Right atrium auricular region (tissue), 2 donors: ENCODE results near the gene SEC14L6. TPM values are rescaled to one million over a fixed set of nuclear protein-coding genes. Genes with fewer than 3 reads are reported as not detected.

Experiments
- DNase-seq: peaks from one replicate; pipeline ENCODE4 v3.0.0-alpha.2; 2019; ENCODE audit warnings: low spot score
- H3K27ac ChIP-seq, 2 donors: fragments of 200-600 bp; sonication (generic); 1 replicate in 1 of 2; 2 replicates in 1 of 2; pipeline ENCODE4 v1.5.1; 2016 to 2019
- H3K27me3 ChIP-seq, 2 donors: fragments of 200-600 bp; sonication (generic); one replicate each; pipeline versions ENCODE4 v1.5.1 to v1.6.0; 2017 to 2019
- H3K36me3 ChIP-seq: fragments of 200-600 bp; sonication (generic); one replicate; pipeline ENCODE4 v1.5.1; 2016
- H3K4me1 ChIP-seq, 2 donors: fragments of 200-600 bp; sonication (generic); one replicate each; pipeline versions ENCODE4 v1.5.1 to v1.6.0; 2017 to 2019
- H3K4me3 ChIP-seq, 2 donors: fragments of 200-600 bp; sonication (generic); 1 replicate in 1 of 2; 2 replicates in 1 of 2; pipeline ENCODE4 v1.5.1; 2017 to 2019; ENCODE audit warnings: mild to moderate bottlenecking in 1 of 2, moderate library complexity in 1 of 2
- H3K9me3 ChIP-seq, 2 donors: fragments of 200-600 bp; sonication (generic); one replicate each; pipeline ENCODE4 v1.5.1; 2019
- total RNA-seq, 2 donors: library from RNA; depleted of rRNA; stranded (reverse); fragments of >200 nt; gene quantifications; one replicate each; pipeline ENCODE4 v1.1.0, GENCODE V29; 2016
- TF ChIP-seq, protein P1 (sequence below), 2 donors: fragments of 200-600 bp; sonication (generic); IDR thresholded peaks; one replicate each; pipeline ENCODE4 v1.5.1; 2019; ENCODE audit warnings: antibody characterized with exemption in 2 of 2

Gene SEC14L6
- total RNA-seq, 2 donors from 2014 or later: 0.11 to 1.1 TPM

DNA sequence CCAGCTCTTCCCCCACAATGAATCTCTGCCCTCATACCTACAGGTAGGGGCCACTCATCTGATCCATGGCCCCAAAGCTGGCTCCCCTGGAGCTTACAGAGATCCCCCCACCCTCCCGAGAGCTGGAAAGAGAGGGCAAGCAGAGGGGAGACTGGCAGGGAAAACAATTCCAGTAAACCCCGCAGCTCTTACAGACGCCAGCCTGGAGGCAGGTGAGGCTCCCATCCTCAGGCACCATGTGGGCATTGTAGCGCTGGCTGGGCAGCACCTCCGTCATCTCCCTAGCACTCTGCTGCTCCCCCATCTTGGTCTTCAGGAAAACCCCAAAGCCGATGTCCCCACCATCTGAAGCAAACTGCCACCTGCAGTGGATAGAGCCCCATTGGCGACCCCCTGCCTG is 55.2 kb downstream of the SEC14L6 start:
- Histone ChIP-seq H3K27me3 (no peaks in the 10 kb centered on the region), H3K36me3 (no peaks in the 10 kb centered on the region), H3K4me3 (no peak overlapping the region), H3K9me3 (no peaks in the 10 kb centered on the region), H3K27ac (no peak overlapping the region), H3K4me1 (no peaks in the 10 kb centered on the region)
- TF ChIP-seq, protein P1, sequence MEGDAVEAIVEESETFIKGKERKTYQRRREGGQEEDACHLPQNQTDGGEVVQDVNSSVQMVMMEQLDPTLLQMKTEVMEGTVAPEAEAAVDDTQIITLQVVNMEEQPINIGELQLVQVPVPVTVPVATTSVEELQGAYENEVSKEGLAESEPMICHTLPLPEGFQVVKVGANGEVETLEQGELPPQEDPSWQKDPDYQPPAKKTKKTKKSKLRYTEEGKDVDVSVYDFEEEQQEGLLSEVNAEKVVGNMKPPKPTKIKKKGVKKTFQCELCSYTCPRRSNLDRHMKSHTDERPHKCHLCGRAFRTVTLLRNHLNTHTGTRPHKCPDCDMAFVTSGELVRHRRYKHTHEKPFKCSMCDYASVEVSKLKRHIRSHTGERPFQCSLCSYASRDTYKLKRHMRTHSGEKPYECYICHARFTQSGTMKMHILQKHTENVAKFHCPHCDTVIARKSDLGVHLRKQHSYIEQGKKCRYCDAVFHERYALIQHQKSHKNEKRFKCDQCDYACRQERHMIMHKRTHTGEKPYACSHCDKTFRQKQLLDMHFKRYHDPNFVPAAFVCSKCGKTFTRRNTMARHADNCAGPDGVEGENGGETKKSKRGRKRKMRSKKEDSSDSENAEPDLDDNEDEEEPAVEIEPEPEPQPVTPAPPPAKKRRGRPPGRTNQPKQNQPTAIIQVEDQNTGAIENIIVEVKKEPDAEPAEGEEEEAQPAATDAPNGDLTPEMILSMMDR (IDR thresholded peaks at IDR 0.05): no peak
- no peak for DNase-seq

DNA sequence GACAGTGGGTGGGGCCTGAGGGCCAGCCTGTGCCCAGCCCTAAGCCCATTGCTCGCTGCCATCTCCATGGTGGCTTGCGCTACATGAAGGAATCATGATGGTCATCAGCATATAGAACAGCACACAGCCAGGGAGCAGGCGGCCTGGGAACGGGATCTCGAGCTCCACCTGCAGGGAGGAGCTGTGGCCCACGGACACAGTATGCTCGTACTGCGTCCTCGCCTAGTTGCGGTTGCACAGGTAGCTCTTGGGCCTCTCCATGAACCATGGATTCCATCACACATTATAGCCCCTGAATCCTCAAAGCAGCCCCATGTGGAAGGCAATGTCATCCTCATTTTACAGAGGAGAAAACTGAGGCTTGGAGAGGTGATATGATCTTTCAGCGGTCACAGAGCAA is 56.1 kb downstream of the SEC14L6 start:
- no peak overlapping the region for H3K27ac ChIP-seq
- no peaks in the 10 kb centered on the region for H3K36me3 ChIP-seq
- no peak overlapping the region for H3K4me3 ChIP-seq
- DNase-seq: no peak
- no peaks in the 10 kb centered on the region for H3K4me1 ChIP-seq
- TF ChIP-seq, protein P1 (IDR thresholded peaks at IDR 0.05): no peak
- H3K9me3 ChIP-seq: no peaks in the 10 kb centered on the region
- no peaks in the 10 kb centered on the region for H3K27me3 ChIP-seq

DNA sequence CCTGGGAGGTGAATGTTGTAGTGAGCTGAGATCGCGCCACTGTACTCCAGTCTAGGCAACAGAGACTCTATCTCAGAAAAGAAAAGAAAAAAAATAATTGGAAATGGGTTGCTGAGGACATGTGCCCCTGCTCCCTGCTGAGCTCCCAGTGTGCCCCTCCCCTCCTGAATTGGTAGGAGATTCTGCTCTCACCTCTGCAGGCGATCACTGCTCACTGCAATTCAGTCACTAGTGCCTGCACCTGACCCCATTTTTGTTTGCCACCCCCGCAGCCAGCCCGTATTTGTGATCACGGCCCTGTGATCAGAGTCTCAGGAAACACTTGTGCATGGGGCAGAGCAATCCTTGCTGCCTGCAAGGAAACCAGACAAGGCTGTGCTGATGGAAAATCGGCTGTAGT is 58.4 kb downstream of the SEC14L6 start:
- Histone ChIP-seq H3K4me1 (no peaks in the 10 kb centered on the region), H3K9me3 (no peaks in the 10 kb centered on the region), H3K27me3 (no peaks in the 10 kb centered on the region), H3K36me3 (no peaks in the 10 kb centered on the region), H3K4me3 (no peak overlapping the region), H3K27ac (no peak overlapping the region)
- TF ChIP-seq, protein P1 (IDR thresholded peaks at IDR 0.05): no peak
- DNase-seq: no peak

DNA sequence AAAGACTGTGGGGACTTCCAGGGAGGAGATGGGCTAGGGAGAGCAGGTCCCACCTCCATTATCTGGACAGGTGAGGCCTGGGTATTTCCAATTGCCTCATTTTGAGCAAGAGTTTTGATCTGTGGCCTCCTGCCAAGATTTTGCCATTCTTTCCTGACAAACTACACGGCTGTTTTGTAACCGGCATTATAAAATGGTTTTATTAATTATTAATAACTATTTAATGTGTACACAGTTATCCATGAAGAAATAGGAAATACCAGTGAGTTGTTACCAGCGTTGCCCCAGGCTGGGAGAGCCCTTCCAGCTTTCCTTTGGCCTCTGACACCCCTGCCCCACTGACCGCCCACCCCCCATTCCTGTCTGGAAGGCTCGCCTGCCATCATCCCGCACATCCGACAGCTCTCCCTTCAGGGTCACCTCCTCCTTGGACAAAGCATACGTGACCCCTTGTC is 59.9 kb downstream of the SEC14L6 start:
- no peaks in the 10 kb centered on the region for H3K36me3 ChIP-seq
- H3K27me3 ChIP-seq: no peaks in the 10 kb centered on the region
- H3K4me3 ChIP-seq: no peak overlapping the region
- DNase-seq: no peak
- H3K27ac ChIP-seq: no peak overlapping the region
- H3K9me3 ChIP-seq: no peaks in the 10 kb centered on the region
- TF ChIP-seq, protein P1 (IDR thresholded peaks at IDR 0.05): no peak
- H3K4me1 ChIP-seq: no peaks in the 10 kb centered on the region

DNA sequence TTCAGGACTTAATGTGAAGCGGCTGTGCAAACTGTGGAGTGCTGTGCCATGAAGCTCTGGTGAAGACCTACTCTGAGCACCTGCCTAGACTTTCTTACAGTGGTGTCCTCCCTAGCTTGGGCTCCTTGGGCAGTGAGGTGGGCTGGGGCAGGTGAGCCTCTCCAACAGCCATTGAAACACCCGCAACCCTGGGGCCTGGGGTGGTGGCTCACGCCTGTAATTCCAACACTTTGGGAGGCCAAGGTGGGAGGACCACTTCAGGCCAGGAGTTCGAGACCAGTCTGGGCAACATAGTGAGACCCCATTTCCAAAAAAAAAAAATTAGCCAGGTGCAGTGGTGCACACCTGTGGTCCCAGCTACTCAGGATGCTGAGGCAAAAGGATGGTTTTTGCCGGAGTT is 60.4 kb downstream of the SEC14L6 start:
- H3K27ac ChIP-seq: no peak overlapping the region
- H3K9me3 ChIP-seq: no peaks in the 10 kb centered on the region
- TF ChIP-seq, protein P1 (IDR thresholded peaks at IDR 0.05): no peak
- no peaks in the 10 kb centered on the region for H3K36me3 ChIP-seq
- H3K27me3 ChIP-seq: no peaks in the 10 kb centered on the region
- H3K4me3 ChIP-seq: no peak overlapping the region
- no peaks in the 10 kb centered on the region for H3K4me1 ChIP-seq
- no peak for DNase-seq

DNA sequence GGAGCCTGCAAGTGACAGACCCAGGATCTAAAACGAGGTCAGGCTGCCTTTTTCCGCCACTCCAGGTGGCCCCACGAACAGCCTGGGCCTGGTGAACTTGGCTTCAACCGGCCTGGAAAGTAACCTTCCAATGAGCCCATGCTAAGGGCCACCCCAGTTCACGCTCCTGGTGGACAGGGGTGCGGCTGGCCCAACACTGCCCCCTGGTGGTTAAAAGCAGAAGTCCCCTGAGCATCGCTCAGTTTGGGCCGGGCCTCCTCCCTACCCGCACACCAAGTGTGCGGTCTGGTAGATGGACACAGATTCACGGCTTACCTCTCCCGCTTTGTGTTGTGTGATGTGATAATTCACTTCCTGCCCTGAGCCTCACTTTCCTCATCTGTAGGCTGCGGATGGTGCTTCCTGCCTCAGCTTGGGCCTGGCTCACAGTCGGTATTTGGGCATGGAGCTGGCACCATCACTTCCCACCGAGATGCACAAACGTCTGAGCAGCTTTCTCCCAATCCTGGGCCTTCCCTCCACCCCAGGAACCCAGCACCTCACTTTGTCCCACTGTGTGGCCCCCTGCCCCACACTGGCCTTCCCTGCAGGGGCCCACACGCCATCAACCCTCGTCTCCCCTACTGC is 61.1 kb downstream of the SEC14L6 start:
- DNase-seq: peak; percentile 62
- Histone ChIP-seq H3K27me3 (no peaks in the 10 kb centered on the region), H3K36me3 (no peaks in the 10 kb centered on the region), H3K27ac (no peak overlapping the region), H3K9me3 (no peaks in the 10 kb centered on the region), H3K4me1 (no peaks in the 10 kb centered on the region), H3K4me3 (no peak overlapping the region)
- TF ChIP-seq, protein P1 (IDR thresholded peaks at IDR 0.05): peak in 1 of 2 donors; percentile 98
